ENCODE results near the gene OTOF. TPM values are rescaled to one million over a fixed set of nuclear protein-coding genes. Genes with fewer than 3 reads are reported as not detected.

Gene OTOF
- total and polyA plus RNA-seq, 2 experiments from 2014 or later: 0.21 to 0.23 TPM

DNA sequence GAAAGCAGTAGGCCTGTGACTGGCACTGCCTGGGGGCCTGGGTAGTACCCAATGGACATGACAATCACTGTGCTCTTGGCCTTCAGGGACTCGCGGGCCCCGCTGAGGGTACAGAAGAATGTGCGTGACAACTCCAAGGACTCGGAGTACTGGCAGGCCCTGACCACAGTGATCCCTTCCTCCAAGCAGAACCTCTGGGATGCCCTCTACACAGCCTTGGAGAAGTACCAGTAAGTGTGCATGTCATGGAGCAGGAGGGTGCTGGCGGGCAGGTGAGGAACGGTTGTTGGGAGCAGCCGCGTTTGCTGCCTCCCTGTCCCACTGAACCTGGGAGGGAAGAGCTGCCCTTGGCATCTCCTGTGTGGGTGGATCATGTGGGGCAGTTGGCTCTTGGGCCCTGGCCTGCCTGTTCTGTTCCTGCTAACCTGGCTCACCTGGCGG lies 23.3 kb downstream of the OTOF start:
- DNase-seq (ENCODE audit: low spot score): no peak
- TF ChIP-seq, protein P1, sequence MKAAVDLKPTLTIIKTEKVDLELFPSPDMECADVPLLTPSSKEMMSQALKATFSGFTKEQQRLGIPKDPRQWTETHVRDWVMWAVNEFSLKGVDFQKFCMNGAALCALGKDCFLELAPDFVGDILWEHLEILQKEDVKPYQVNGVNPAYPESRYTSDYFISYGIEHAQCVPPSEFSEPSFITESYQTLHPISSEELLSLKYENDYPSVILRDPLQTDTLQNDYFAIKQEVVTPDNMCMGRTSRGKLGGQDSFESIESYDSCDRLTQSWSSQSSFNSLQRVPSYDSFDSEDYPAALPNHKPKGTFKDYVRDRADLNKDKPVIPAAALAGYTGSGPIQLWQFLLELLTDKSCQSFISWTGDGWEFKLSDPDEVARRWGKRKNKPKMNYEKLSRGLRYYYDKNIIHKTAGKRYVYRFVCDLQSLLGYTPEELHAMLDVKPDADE (IDR thresholded peaks at IDR 0.05): no peak
- TF ChIP-seq, protein P2, sequence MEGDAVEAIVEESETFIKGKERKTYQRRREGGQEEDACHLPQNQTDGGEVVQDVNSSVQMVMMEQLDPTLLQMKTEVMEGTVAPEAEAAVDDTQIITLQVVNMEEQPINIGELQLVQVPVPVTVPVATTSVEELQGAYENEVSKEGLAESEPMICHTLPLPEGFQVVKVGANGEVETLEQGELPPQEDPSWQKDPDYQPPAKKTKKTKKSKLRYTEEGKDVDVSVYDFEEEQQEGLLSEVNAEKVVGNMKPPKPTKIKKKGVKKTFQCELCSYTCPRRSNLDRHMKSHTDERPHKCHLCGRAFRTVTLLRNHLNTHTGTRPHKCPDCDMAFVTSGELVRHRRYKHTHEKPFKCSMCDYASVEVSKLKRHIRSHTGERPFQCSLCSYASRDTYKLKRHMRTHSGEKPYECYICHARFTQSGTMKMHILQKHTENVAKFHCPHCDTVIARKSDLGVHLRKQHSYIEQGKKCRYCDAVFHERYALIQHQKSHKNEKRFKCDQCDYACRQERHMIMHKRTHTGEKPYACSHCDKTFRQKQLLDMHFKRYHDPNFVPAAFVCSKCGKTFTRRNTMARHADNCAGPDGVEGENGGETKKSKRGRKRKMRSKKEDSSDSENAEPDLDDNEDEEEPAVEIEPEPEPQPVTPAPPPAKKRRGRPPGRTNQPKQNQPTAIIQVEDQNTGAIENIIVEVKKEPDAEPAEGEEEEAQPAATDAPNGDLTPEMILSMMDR (conservative IDR thresholded peaks at IDR 0.05; ENCODE audit: low read depth in 2 of 2): no peak
- TF ChIP-seq JUNB (IDR thresholded peaks at IDR 0.05; ENCODE audit: unreplicated experiment) (no peak), POLR2AphosphoS5 (IDR thresholded peaks at IDR 0.05; ENCODE audit: low read depth) (no peak)
- Histone ChIP-seq H3K27ac (ENCODE audit: low read depth) (no peak overlapping the region), H3K36me3 (ENCODE audit: insufficient read depth) (no peaks in the 10 kb centered on the region), H3K9me2 (ENCODE audit: insufficient read depth) (no peaks in the 10 kb centered on the region), H3F3A (replicated peaks; ENCODE audit: low read depth) (no peaks in the 10 kb centered on the region), H4K20me1 (replicated peaks; ENCODE audit: insufficient read depth) (no peaks in the 10 kb centered on the region), H3K79me2 (replicated peaks; ENCODE audit: insufficient read depth) (no peaks in the 10 kb centered on the region), H2AFZ (no peak overlapping the region), H3K4me3 (no peak overlapping the region), H3K4me1 (ENCODE audit: insufficient read depth) (no peaks in the 10 kb centered on the region), H3K4me2 (no peak overlapping the region), H3K27me3 (ENCODE audit: insufficient read depth) (no peaks in the 10 kb centered on the region)
- Mint-ChIP-seq H3K4me1 (peaks cover 3% of the 10 kb centered on the region; the same call in 1 of the 3 replicates), H3K9me3 (no peaks in the 10 kb centered on the region), H3K27ac (no peak overlapping the region), H3K4me3 (no peak overlapping the region), H3K36me3 (ENCODE audit: low read depth) (no peaks in the 10 kb centered on the region), H3K27me3 (ENCODE audit: insufficient read depth, low read depth, poor library complexity) (peaks cover 10% of the 10 kb centered on the region)
- ATAC-seq: no peak

DNA sequence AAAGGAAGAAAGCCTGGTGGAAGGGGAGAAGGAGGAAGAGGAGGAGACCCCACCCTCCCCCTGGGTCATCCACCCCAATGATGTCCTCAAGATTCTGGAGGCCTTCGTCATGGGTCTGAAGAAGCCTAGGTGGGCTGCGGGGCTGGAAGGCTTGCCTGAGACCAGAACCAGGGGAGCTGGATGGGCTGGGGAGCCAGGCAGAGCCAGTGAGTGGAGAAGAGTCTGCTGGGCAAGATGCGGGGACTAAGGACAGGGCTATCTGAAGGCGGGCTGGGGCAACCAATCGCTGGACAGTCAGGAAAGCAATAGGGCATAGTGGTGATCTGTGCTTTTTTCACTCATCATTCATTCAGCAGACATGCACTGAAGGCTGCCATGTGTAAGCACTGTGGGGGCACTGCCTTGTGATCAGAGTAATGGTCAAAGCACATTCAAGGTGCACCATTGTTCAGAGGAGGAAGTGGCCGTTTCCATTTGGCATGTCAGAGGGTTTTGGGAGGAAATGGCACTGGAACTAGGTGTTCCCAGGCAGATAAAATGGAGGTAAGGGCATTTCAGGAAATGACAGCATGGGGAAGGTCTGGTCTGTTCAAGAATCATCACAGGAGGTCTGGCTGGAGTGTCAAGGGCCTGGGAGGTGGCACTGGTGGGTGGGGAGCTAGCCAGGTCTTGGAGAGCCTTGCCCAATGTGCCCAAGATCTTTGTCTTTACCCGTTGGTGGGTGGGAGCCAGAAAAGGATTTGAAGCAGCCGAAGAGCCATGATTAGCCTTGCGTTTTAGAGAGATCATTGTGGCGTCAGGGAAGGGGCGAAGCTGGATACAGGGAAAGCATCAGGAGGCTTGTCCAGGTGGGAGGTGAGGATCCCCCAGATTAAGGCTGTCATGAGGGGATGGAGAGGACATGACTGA lies 24.2 kb downstream of the OTOF start:
- Histone ChIP-seq H2AFZ (no peak overlapping the region), H3F3A (replicated peaks; ENCODE audit: low read depth) (no peaks in the 10 kb centered on the region), H3K79me2 (replicated peaks; ENCODE audit: insufficient read depth) (no peaks in the 10 kb centered on the region), H3K27ac (ENCODE audit: low read depth) (no peak overlapping the region), H3K36me3 (ENCODE audit: insufficient read depth) (no peaks in the 10 kb centered on the region), H3K4me1 (ENCODE audit: insufficient read depth) (no peaks in the 10 kb centered on the region), H3K4me2 (no peak overlapping the region), H3K9me2 (ENCODE audit: insufficient read depth) (no peaks in the 10 kb centered on the region), H4K20me1 (replicated peaks; ENCODE audit: insufficient read depth) (no peaks in the 10 kb centered on the region), H3K4me3 (no peak overlapping the region), H3K27me3 (ENCODE audit: insufficient read depth) (no peaks in the 10 kb centered on the region)
- Mint-ChIP-seq H3K27me3 (ENCODE audit: insufficient read depth, low read depth, poor library complexity) (peaks cover 9% of the 10 kb centered on the region), H3K27ac (no peak overlapping the region), H3K4me1 (peaks cover 3% of the 10 kb centered on the region; the same call in 1 of the 3 replicates), H3K36me3 (ENCODE audit: low read depth) (no peaks in the 10 kb centered on the region), H3K9me3 (no peaks in the 10 kb centered on the region), H3K4me3 (no peak overlapping the region)
- TF ChIP-seq, protein P3, sequence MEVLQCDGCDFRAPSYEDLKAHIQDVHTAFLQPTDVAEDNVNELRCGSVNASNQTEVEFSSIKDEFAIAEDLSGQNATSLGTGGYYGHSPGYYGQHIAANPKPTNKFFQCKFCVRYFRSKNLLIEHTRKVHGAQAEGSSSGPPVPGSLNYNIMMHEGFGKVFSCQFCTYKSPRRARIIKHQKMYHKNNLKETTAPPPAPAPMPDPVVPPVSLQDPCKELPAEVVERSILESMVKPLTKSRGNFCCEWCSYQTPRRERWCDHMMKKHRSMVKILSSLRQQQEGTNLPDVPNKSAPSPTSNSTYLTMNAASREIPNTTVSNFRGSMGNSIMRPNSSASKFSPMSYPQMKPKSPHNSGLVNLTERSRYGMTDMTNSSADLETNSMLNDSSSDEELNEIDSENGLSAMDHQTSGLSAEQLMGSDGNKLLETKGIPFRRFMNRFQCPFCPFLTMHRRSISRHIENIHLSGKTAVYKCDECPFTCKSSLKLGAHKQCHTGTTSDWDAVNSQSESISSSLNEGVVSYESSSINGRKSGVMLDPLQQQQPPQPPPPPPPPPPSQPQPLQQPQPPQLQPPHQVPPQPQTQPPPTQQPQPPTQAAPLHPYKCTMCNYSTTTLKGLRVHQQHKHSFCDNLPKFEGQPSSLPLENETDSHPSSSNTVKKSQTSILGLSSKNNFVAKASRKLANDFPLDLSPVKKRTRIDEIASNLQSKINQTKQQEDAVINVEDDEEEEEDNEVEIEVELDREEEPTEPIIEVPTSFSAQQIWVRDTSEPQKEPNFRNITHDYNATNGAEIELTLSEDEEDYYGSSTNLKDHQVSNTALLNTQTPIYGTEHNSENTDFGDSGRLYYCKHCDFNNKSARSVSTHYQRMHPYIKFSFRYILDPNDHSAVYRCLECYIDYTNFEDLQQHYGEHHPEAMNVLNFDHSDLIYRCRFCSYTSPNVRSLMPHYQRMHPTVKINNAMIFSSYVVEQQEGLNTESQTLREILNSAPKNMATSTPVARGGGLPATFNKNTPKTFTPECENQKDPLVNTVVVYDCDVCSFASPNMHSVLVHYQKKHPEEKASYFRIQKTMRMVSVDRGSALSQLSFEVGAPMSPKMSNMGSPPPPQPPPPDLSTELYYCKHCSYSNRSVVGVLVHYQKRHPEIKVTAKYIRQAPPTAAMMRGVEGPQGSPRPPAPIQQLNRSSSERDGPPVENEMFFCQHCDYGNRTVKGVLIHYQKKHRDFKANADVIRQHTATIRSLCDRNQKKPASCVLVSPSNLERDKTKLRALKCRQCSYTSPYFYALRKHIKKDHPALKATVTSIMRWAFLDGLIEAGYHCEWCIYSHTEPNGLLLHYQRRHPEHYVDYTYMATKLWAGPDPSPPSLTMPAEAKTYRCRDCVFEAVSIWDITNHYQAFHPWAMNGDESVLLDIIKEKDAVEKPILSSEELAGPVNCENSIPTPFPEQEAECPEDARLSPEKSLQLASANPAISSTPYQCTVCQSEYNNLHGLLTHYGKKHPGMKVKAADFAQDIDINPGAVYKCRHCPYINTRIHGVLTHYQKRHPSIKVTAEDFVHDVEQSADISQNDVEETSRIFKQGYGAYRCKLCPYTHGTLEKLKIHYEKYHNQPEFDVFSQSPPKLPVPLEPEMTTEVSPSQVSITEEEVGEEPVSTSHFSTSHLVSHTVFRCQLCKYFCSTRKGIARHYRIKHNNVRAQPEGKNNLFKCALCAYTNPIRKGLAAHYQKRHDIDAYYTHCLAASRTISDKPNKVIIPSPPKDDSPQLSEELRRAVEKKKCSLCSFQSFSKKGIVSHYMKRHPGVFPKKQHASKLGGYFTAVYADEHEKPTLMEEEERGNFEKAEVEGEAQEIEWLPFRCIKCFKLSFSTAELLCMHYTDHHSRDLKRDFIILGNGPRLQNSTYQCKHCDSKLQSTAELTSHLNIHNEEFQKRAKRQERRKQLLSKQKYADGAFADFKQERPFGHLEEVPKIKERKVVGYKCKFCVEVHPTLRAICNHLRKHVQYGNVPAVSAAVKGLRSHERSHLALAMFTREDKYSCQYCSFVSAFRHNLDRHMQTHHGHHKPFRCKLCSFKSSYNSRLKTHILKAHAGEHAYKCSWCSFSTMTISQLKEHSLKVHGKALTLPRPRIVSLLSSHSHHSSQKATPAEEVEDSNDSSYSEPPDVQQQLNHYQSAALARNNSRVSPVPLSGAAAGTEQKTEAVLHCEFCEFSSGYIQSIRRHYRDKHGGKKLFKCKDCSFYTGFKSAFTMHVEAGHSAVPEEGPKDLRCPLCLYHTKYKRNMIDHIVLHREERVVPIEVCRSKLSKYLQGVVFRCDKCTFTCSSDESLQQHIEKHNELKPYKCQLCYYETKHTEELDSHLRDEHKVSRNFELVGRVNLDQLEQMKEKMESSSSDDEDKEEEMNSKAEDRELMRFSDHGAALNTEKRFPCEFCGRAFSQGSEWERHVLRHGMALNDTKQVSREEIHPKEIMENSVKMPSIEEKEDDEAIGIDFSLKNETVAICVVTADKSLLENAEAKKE (CRISPR knock-in tag; IDR thresholded peaks at IDR 0.05): no peak
- ATAC-seq (no peak), DNase-seq (ENCODE audit: low spot score) (no peak)

All from GM23338 (cell line).